ENCODE measurements around the gene RPL13A.
"Not testable (repeated sequence)": the region's sequence is repeated elsewhere in the genome, so short reads cannot be mapped to it uniquely, and the experiment has no call there.

Gene RPL13A

GRCh38 chr19:49458567-49458903, 28.9 kb upstream of the RPL13A start:
- H2AFZ ChIP-seq (ENCODE audit: low read length) = peak overlapping the region; percentile 52
- H3F3A ChIP-seq (ENCODE audit: insufficient read depth, low read length) = peaks cover 10% of the 10 kb centered on the region
- peak overlapping the region; percentile 95 for H3K27ac ChIP-seq (ENCODE audit: low read length)
- peaks cover 24% of the 10 kb centered on the region for H3K79me2 ChIP-seq (ENCODE audit: low read length)
- H4K20me1 ChIP-seq (ENCODE audit: insufficient read depth, low read length) = no peaks in the 10 kb centered on the region
- H3K9me2 ChIP-seq (replicated peaks; ENCODE audit: insufficient read depth, low read length) = no peaks in the 10 kb centered on the region
- TF ChIP-seq CTCF (IDR thresholded peaks at IDR 0.05; ENCODE audit: low read length) (no peak), EZH2 (optimal IDR thresholded peaks at IDR 0.05; ENCODE audit: low read depth, low read length) (no peak), EZH2phosphoT487 (IDR thresholded peaks at IDR 0.05; ENCODE audit: low read length) (no peak)
- no peaks in the 10 kb centered on the region for H3K9me3 ChIP-seq (replicated peaks; ENCODE audit: insufficient read depth, low read length)
- no peaks in the 10 kb centered on the region for H3K27me3 ChIP-seq (replicated peaks; ENCODE audit: insufficient read depth, low read length)
- H3K4me1 ChIP-seq (ENCODE audit: low read length) = peaks cover 20% of the 10 kb centered on the region
- H3K36me3 ChIP-seq (replicated peaks; ENCODE audit: insufficient read depth, low read length) = no peaks in the 10 kb centered on the region
- peak overlapping the region; percentile 37 for H3K4me3 ChIP-seq (ENCODE audit: low read length)
- peak; percentile 48 for DNase-seq
- peak overlapping the region; percentile 59 for H3K9ac ChIP-seq (ENCODE audit: low read length)
- peak overlapping the region; percentile 62 for H3K4me2 ChIP-seq (ENCODE audit: low read depth, low read length)

DNA sequence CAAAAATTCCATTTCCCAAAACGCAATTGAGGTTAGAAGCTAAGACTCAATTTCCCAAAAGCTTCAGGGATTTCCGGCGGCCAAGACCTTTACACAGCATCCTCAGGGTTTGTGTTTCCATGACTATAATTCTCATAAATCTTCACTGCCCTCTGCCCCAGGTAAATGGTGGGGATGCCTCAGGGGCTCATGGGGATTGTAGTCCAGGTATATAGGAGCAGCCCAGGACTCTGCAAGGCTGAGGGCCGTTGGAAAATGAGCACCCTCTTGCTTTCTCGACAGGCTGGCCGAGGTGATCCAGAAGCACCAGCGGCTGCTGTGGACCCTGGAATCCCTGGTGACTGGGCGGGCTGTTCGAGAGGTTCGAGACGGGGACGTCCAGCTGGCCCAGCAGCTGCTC, 28.0 kb upstream of the RPL13A start:
- H3K4me1 ChIP-seq (ENCODE audit: low read length) = peaks cover 16% of the 10 kb centered on the region
- H3F3A ChIP-seq (ENCODE audit: insufficient read depth, low read length) = peaks cover 10% of the 10 kb centered on the region
- no peaks in the 10 kb centered on the region for H3K9me3 ChIP-seq (replicated peaks; ENCODE audit: insufficient read depth, low read length)
- no peaks in the 10 kb centered on the region for H4K20me1 ChIP-seq (ENCODE audit: insufficient read depth, low read length)
- no peaks in the 10 kb centered on the region for H3K9me2 ChIP-seq (replicated peaks; ENCODE audit: insufficient read depth, low read length)
- no peak overlapping the region for H3K4me2 ChIP-seq (ENCODE audit: low read depth, low read length)
- no peak overlapping the region for H2AFZ ChIP-seq (ENCODE audit: low read length)
- DNase-seq = no peak
- H3K9ac ChIP-seq (ENCODE audit: low read length) = no peak overlapping the region
- H3K27ac ChIP-seq (ENCODE audit: low read length) = no peak overlapping the region
- no peaks in the 10 kb centered on the region for H3K27me3 ChIP-seq (replicated peaks; ENCODE audit: insufficient read depth, low read length)
- peaks cover 16% of the 10 kb centered on the region for H3K79me2 ChIP-seq (ENCODE audit: low read length)
- H3K36me3 ChIP-seq (replicated peaks; ENCODE audit: insufficient read depth, low read length) = no peaks in the 10 kb centered on the region
- no peak overlapping the region for H3K4me3 ChIP-seq (ENCODE audit: low read length)
- TF ChIP-seq EZH2 (optimal IDR thresholded peaks at IDR 0.05; ENCODE audit: low read depth, low read length) (no peak), EZH2phosphoT487 (IDR thresholded peaks at IDR 0.05; ENCODE audit: low read length) (no peak), CTCF (IDR thresholded peaks at IDR 0.05; ENCODE audit: low read length) (no peak)

DNA sequence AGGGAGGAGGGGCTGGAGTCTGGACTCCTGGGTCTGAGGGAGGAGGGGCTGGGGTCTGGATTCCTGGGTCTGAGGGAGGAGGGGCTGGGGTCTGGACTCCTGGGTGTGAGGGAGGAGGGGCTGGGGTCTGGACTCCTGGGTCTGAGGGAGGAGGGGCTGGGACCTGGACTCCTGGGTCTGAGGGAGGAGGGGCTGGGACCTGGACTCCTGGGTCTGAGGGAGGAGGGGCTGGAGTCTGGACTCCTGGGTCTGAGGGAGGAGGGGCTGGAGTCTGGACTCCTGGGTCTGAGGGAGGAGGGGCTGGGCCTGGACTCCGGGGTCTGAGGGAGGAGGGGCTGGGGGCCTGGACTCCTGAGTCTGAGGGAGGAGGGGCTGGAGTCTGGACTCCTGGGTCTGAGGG, 26.3 kb upstream of the RPL13A start:
- H3K27me3 ChIP-seq (replicated peaks; ENCODE audit: insufficient read depth, low read length); H3K27ac ChIP-seq (ENCODE audit: low read length); H4K20me1 ChIP-seq (ENCODE audit: insufficient read depth, low read length); H2AFZ ChIP-seq (ENCODE audit: low read length); H3K9me3 ChIP-seq (replicated peaks; ENCODE audit: insufficient read depth, low read length); H3K4me2 ChIP-seq (ENCODE audit: low read depth, low read length); H3K4me3 ChIP-seq (ENCODE audit: low read length); H3K36me3 ChIP-seq (replicated peaks; ENCODE audit: insufficient read depth, low read length); H3K9me2 ChIP-seq (replicated peaks; ENCODE audit: insufficient read depth, low read length); DNase-seq; H3K9ac ChIP-seq (ENCODE audit: low read length): not testable (repeated sequence)
- Histone ChIP-seq H3F3A (ENCODE audit: insufficient read depth, low read length) (peaks cover 10% of the 10 kb centered on the region), H3K4me1 (ENCODE audit: low read length) (peaks cover 14% of the 10 kb centered on the region), H3K79me2 (ENCODE audit: low read length) (peaks cover 11% of the 10 kb centered on the region; the same call in 1 of the 2 replicates)

DNA sequence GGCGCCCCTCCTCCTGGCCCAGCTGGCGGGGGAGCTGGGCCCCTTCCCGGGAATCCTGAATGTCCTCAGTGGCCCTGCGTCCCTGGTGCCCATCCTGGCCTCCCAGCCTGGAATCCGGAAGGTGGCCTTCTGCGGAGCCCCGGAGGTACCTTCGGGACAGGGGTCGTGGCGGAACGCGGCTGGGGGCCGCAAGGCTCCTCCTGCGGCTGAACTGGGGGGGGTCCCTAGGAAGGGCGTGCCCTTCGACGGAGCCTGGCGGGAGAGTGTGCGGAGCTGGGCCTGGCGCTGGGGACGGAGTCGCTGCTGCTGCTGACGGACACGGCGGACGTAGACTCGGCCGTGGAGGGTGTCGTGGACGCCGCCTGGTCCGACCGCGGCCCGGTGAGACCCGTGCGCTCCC, 25.8 kb upstream of the RPL13A start:
- H3K4me1 ChIP-seq (ENCODE audit: low read length) = peaks cover 14% of the 10 kb centered on the region
- TF ChIP-seq CTCF (IDR thresholded peaks at IDR 0.05; ENCODE audit: low read length) = no peak
- TF ChIP-seq EZH2phosphoT487 (IDR thresholded peaks at IDR 0.05; ENCODE audit: low read length) = no peak
- no peak for TF ChIP-seq EZH2 (optimal IDR thresholded peaks at IDR 0.05; ENCODE audit: low read depth, low read length)
- no peak overlapping the region for H3K4me3 ChIP-seq (ENCODE audit: low read length)
- H3K9ac ChIP-seq (ENCODE audit: low read length) = no peak overlapping the region
- H3K9me2 ChIP-seq (replicated peaks; ENCODE audit: insufficient read depth, low read length) = no peaks in the 10 kb centered on the region
- H3K27ac ChIP-seq (ENCODE audit: low read length) = no peak overlapping the region
- no peaks in the 10 kb centered on the region for H3K9me3 ChIP-seq (replicated peaks; ENCODE audit: insufficient read depth, low read length)
- no peak overlapping the region for H3K4me2 ChIP-seq (ENCODE audit: low read depth, low read length)
- no peaks in the 10 kb centered on the region for H3K27me3 ChIP-seq (replicated peaks; ENCODE audit: insufficient read depth, low read length)
- peaks cover 10% of the 10 kb centered on the region for H3F3A ChIP-seq (ENCODE audit: insufficient read depth, low read length)
- H3K36me3 ChIP-seq (replicated peaks; ENCODE audit: insufficient read depth, low read length) = no peaks in the 10 kb centered on the region
- DNase-seq = no peak
- H3K79me2 ChIP-seq (ENCODE audit: low read length) = peaks cover 8% of the 10 kb centered on the region; the same call in 1 of the 2 replicates
- H2AFZ ChIP-seq (ENCODE audit: low read length) = no peak overlapping the region
- H4K20me1 ChIP-seq (ENCODE audit: insufficient read depth, low read length) = no peaks in the 10 kb centered on the region
